GM18873 (cell line): ENCODE results near the gene SLIT1.

ENCODE experiments used
- ATAC-seq: cut with Tn5 transposase; IDR thresholded peaks from one replicate; pipeline ENCODE4 v1.9.1; 2021; ENCODE audit warnings: mild to moderate bottlenecking, moderate library complexity, moderate number of reproducible peaks; ENCODE audit not compliant: unreplicated experiment, low FRiP score

The SLIT1 gene

GRCh38 chr10:96949039-96949683, 236.6 kb downstream of the SLIT1 start:
- ATAC-seq, result no peak
